MM.1S (cell line): ENCODE measurements around the gene ARRDC1.

Experiments
- EZH2 ChIP-seq: fragments of 300-600 bp; sonication (generic); optimal IDR thresholded peaks from 2 replicates; pipeline ENCODE3; 2017; ENCODE audit warnings: low read depth, mild to moderate bottlenecking, antibody characterized with exemption, low read length, mixed read lengths
- TF ChIP-seq, protein P1 (sequence below): fragments of 300-600 bp; sonication (generic); IDR thresholded peaks from 2 replicates; pipeline ENCODE4 v1.5.1; 2016; ENCODE audit warnings: antibody characterized with exemption, low read length, mixed read lengths

GRCh38 chr9:137642892-137643291 is 37.4 kb downstream of the ARRDC1 start:
- TF ChIP-seq, protein P1, sequence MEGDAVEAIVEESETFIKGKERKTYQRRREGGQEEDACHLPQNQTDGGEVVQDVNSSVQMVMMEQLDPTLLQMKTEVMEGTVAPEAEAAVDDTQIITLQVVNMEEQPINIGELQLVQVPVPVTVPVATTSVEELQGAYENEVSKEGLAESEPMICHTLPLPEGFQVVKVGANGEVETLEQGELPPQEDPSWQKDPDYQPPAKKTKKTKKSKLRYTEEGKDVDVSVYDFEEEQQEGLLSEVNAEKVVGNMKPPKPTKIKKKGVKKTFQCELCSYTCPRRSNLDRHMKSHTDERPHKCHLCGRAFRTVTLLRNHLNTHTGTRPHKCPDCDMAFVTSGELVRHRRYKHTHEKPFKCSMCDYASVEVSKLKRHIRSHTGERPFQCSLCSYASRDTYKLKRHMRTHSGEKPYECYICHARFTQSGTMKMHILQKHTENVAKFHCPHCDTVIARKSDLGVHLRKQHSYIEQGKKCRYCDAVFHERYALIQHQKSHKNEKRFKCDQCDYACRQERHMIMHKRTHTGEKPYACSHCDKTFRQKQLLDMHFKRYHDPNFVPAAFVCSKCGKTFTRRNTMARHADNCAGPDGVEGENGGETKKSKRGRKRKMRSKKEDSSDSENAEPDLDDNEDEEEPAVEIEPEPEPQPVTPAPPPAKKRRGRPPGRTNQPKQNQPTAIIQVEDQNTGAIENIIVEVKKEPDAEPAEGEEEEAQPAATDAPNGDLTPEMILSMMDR, result no peak
- TF ChIP-seq EZH2, result no peak
